Subcutaneous adipose tissue (tissue), 4 donors: ENCODE results near the gene CRYBG2. TPM values are rescaled to one million over a fixed set of nuclear protein-coding genes. Genes with fewer than 3 reads are reported as not detected.

ENCODE experiments used
- total RNA-seq, 4 donors: library from RNA; depleted of rRNA; stranded (reverse); fragments of >200 nt; gene quantifications; one replicate each; pipeline ENCODE4 v1.1.0, GENCODE V29; 2016
- TF ChIP-seq, protein P1 (sequence below): fragments of 450-650 bp; IDR thresholded peaks from one replicate; pipeline ENCODE4 v1.5.1; 2016; ENCODE audit warnings: low read depth, mild to moderate bottlenecking, control low read depth, antibody characterized with exemption, moderate library complexity

Gene CRYBG2
- total RNA-seq, 4 donors from 2014 or later, result not detected

- TF ChIP-seq, protein P1, sequence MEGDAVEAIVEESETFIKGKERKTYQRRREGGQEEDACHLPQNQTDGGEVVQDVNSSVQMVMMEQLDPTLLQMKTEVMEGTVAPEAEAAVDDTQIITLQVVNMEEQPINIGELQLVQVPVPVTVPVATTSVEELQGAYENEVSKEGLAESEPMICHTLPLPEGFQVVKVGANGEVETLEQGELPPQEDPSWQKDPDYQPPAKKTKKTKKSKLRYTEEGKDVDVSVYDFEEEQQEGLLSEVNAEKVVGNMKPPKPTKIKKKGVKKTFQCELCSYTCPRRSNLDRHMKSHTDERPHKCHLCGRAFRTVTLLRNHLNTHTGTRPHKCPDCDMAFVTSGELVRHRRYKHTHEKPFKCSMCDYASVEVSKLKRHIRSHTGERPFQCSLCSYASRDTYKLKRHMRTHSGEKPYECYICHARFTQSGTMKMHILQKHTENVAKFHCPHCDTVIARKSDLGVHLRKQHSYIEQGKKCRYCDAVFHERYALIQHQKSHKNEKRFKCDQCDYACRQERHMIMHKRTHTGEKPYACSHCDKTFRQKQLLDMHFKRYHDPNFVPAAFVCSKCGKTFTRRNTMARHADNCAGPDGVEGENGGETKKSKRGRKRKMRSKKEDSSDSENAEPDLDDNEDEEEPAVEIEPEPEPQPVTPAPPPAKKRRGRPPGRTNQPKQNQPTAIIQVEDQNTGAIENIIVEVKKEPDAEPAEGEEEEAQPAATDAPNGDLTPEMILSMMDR, result no peak
Observed at GRCh38 chr1:26300578-26301275, 53.2 kb downstream of the CRYBG2 start.

GRCh38 chr1:26297791-26298124 is 56.2 kb downstream of the CRYBG2 start:
- TF ChIP-seq, protein P1, result no peak

DNA sequence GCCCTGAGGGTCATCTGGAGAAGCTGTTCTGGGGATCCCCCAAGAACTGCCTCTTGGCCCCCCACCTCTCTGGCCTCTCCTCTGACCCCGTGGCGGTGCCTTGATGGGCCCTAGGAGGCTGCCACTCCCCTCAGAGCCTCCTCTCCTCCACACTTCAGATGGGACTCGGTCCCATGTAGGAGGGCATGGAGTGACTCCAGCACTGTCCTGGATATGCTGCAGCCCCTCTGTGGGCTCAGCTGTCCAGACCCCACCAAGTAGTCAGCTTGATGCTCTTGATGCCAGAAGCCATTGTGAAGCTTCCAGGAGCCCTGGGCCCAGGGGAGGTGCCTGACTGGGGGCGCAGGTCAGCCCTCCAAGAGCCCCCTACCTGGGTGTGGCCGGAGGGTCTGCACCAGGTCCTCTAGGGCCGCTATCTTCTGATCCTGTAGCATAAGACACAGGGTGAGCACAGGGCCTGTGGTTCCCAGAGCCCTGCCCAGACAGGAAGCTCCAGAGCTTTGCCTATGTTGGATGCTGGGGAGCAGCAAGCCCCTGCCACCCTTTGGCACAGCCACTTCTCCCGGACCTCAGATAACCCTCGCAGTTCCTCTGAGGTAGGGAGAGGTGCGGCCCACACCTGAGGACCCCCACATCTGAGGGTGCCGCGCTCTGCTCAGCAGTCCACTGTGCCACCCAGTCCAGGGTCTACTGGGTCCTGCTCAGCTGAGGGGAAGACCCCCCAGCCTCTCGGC is 56.7 kb downstream of the CRYBG2 start:
- TF ChIP-seq, protein P1, result no peak

DNA sequence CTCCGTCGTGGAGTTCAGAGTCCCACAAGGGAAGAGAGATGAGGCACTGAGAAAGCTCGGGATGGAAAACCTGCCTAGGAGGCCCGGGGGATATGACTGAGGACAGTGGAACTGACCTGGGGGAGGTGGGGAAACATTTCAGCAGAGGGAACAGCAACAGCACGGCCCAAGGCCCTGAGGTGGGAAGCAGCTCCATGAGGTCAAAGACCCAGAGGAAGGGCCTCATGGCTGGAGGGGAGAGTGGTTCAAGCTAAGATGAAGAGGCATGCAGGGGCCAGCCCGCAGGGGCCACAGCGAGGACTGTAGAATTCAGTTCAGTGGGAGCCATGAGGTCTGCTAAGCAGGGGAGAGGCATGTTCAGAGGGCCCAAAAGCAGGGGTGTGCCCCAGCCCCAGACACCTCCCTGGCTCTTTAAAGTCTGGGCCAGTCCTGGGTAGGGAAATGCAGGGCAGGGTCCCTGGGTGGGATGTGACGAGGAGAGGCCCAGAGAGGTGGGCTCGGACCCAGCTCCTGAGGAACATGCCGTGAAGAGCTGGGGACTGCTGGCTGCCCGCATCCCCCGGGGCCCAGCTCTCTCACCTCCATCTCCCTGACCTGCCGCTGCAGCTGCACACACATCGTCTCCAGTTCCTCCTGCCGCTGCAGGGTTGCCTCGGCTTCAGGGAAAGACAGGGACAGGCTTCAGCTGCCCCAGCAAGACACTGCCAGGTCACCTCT is 57.4 kb downstream of the CRYBG2 start:
- TF ChIP-seq, protein P1, result no peak

DNA sequence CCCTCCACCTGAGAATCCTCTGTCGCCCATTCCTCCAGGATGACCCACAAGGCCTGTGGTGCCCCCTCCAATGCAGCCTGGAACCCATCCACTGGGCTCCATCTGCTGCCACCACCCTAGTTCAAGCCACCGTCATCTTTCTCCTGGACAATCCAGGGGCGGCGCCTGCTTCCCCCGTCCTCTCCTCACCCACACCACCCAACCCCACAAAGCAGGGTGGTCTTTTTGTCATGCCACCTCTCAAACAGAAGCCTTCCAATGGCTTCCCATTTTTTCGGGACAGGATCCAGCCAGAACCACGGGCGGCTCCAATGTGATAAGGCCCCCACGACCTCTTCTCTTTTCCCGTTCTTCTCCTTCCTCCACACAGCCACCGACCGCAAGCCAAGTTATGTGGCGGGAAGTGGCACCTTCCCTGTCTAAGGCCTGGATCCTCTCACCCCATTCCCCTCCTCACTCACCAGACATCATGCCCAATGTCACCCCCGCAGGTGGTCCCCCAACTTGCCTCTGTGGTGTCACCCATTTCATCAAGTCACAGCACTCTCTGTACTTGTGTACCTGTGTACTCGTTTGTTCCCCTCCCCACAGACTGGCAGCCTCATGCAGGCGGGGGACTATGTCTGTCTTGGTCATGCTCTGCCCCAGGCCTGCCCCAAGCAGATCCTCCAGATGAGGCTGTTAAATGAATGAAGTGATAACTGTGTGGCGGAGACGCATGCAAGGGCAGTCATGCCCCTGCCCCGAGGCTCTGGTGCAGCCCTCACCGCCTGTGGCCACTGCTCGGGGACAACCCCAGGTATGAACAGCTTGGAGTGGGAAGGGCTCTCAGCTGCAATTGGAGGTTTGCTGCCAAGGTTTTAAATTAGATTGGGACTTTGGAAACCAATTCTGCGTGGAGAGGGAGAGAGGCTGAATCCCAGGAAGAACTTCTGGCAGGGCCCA is 58.5 kb downstream of the CRYBG2 start:
- TF ChIP-seq, protein P1, result no peak

DNA sequence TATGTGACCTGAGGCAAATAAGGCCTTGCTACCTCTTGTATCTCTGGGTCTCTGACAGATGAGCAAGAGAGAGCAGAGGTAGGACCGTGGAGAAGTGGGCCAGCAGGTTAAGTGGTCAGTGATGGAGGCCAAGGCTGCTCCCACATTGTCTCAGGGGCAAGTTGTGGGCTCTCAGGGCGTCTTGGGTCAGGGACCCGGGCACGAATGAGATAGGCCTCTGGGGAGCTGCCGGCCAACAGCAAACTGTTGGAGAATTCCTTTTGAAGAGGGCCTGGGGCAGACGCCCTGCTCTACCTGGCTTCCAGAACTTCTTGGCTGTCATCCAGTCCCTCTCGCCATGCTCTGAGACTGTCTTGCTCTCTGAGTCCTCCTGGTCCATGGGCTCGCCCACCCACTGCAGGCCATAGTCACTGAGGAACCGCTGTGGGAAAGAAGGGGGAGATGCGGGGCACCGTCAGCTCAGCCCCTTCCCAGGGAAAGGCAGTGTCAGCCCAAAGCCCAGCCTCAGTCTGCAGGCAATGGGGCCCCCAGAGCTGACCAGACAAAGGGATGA is 59.9 kb downstream of the CRYBG2 start:
- TF ChIP-seq, protein P1, result no peak
